Measurements from ENCODE around the gene CBY3. TPM values are rescaled to one million over a fixed set of nuclear protein-coding genes. Genes with fewer than 3 reads are reported as not detected.
A peak's percentile ranks its signal among the peaks of the same experiment; 100 is the strongest.
"Not testable (repeated sequence)": the region's sequence is repeated elsewhere in the genome, so short reads cannot be mapped to it uniquely, and the experiment has no call there.

CBY3 gene
- total RNA-seq, 1 donor from 2014 or later = not detected

DNA sequence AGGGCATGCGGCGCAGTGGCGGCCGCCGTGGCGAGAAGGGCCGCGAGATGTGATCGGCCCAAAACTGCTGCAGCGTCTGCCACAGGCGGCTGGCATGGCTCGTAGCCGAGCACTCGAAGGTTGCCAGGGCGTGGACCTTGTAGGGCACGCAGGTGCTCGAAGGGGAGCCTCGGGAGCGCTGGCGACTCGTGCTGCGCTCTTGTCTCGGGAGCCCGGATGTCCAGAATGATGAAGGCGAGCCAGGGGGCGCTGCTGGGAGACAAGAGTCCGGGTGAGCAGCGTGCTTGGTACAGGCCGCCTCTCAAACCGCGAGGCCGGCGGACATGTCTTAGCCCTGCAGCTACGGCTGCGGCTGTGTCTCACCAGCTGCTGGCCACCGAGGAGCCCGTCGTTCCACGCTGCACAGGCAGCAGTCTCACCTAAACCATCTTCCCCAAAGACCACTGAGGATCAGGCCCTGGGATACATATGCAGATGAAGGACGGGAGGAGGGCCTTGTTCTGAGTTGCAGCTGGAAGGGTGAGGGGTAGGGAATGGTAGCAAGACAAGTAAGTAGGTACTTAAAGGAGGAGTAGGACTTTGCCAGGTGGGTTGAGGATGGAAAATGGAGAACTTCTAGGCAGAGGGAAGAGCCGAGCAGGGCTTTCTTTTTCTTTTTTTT, 1.7 kb downstream of the CBY3 start:
- ATAC-seq (peak; percentile 64), DNase-seq (ENCODE audit: low spot score) (peak; percentile 88)
- intact Hi-C loops (cut with DNase I) = no loop called here

DNA sequence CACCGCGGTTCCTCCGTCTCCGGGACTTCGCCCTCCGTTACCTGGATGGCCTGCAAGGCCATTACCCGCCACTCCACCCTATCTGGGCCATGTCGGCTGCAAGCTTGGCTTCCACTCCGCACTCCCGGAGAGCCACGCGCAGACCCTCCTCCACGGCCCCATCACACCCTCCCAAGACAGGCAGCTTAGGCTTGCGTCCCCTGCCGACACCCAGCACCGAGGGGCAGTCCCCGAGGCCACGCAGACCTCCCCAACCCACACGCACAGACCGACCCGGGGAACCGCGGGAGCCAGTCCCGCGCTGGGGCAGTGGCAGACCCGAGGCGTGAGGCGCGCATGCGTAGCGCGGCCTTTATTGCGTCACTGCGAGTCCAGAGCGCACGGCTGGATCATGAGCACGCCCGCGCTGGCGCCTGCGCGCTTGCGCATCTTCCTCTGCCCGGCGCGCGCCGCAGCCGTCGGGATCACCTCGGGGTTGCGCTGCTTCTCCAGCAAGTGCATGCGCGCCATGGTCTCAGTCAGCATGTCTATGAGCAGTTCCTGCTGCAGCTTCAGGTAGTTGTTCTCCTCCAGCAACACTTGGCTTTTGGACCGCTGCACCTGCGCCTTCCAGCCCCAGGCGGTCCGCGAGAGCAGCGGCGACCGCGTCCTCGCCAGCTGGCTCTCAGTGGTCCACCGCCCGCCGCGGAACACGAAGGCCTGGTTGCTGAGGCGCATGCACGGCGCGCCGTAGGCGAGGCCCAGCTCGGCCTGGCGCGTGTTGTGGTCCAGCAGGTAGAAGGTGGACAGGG, 2.4 kb downstream of the CBY3 start:
- ATAC-seq (peak; percentile 99), DNase-seq (ENCODE audit: low spot score) (peak; percentile 97)
- intact Hi-C loops (cut with DNase I) = no loop called here

DNA sequence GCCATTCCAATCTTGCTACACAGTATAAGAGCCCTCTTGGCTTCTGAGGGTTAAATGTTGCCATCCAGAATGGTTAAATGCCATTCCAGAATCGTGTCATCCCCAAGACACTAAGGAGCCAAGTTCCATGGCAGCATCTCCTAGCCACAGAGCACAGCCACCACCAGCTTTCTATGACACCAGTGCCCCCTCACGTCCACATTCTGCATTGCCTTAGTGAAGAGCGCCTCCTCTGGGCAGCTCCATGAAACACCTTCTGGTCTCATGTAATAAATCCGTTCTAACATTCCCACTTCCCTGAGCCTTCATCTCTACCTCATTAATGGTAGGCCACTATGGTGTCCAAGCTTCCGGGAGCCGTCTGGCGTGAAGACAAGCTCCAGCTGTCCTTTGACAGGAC, 12.4 kb downstream of the CBY3 start:
- intact Hi-C loops (cut with DNase I) = no loop called here
- DNase-seq (ENCODE audit: low spot score) = no peak
- ATAC-seq = no peak

DNA sequence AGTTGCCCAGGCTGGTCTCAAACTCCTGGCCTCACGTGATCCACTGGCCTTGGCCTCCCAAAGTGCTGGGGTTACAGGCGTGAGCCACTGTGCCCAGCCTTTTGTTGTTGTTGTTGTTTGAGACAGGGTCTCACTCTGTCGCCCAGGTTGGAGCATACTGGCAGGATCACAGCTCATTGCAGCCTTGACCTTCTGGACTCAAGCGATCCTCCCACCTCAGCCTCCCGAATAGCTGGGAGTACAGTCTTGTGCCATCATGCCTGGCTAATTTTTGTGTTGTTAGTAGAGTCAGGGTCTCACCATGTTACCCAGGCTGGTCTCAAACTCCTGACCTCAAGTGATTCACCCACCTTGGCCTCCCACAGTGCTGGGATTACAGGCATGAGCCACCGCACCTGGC, 19.2 kb downstream of the CBY3 start:
- ATAC-seq; intact Hi-C loops (cut with DNase I); DNase-seq (ENCODE audit: low spot score): not testable (repeated sequence)

GRCh38 chr5:179658179-179658856, 22.5 kb downstream of the CBY3 start:
- DNase-seq (ENCODE audit: low spot score); intact Hi-C loops (cut with DNase I): not testable (repeated sequence)
- peak; percentile 47 for ATAC-seq

DNA sequence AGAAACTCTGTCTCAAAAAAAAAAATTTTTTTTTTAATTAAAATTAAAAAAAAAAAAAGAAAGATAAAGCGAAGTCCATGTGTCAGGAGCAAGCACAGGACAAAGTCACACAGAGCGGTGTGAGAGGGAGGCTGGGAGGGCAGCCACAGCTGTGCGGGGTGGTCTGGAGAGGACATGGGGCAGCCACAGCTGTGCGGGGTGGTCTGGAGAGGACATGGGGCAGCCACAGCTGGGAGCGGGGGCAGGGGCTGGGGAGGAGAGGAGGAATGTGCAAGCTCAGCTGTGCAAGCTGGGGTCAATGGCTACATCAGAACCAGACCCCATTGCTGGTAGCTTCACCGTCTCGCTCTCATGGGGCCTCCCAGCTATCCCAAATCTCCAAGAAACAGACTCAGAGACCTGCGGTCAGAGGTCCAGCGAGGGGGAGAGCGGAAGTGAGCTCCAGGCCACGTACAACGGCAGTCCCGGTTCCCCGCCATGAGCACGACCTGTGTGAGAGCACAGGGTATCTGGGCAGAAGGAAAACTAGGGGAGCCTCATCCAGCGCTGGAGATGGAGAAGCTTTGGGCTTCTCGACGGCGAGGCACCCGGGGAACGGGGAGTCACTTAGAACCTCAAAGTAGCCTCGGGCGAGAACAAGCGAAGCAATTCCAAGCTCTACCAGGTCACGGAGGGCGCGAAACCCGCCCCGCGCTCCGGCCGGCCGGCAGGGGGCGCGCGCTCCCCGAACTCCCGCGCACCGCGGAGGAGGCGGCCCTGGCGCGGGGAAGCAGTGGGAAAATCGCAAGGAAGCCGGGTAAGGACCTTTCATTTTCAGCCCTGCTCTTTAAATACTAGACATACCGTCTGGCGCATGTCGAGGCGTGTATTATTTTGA, 23.3 kb downstream of the CBY3 start:
- intact Hi-C loops (cut with DNase I); DNase-seq (ENCODE audit: low spot score): not testable (repeated sequence)
- peak; percentile 93 for ATAC-seq

- DNase-seq (ENCODE audit: low spot score); intact Hi-C loops (cut with DNase I); ATAC-seq: not testable (repeated sequence)
These were observed 27.7 kb downstream of the CBY3 start for GRCh38 chr5:179653135-179653534.

- ATAC-seq; intact Hi-C loops (cut with DNase I); DNase-seq (ENCODE audit: low spot score): not testable (repeated sequence)
These were observed 30.6 kb downstream of the CBY3 start for GRCh38 chr5:179650245-179650644.

GRCh38 chr5:179649166-179649703, 31.6 kb downstream of the CBY3 start:
- intact Hi-C loops (cut with DNase I) = loop anchor here (5.0 kb wide), 1 partner anchor 922 kb away; no protein-coding TSS in a partner anchor
- not testable (repeated sequence) for DNase-seq (ENCODE audit: low spot score)
- ATAC-seq = peak; percentile 22

- peak; percentile 26 for ATAC-seq
- no peak for DNase-seq (ENCODE audit: low spot score)
- intact Hi-C loops (cut with DNase I) = loop anchor here (5.0 kb wide), 1 partner anchor 921 kb away; no protein-coding TSS in a partner anchor
These were observed 32.4 kb downstream of the CBY3 start for GRCh38 chr5:179648410-179648809.

- ATAC-seq; DNase-seq (ENCODE audit: low spot score): not testable (repeated sequence)
- intact Hi-C loops (cut with DNase I) = loop anchor here (5.0 kb wide), 1 partner anchor 917 kb away; no protein-coding TSS in a partner anchor
These were observed 36.1 kb downstream of the CBY3 start for GRCh38 chr5:179644766-179645165.

DNA sequence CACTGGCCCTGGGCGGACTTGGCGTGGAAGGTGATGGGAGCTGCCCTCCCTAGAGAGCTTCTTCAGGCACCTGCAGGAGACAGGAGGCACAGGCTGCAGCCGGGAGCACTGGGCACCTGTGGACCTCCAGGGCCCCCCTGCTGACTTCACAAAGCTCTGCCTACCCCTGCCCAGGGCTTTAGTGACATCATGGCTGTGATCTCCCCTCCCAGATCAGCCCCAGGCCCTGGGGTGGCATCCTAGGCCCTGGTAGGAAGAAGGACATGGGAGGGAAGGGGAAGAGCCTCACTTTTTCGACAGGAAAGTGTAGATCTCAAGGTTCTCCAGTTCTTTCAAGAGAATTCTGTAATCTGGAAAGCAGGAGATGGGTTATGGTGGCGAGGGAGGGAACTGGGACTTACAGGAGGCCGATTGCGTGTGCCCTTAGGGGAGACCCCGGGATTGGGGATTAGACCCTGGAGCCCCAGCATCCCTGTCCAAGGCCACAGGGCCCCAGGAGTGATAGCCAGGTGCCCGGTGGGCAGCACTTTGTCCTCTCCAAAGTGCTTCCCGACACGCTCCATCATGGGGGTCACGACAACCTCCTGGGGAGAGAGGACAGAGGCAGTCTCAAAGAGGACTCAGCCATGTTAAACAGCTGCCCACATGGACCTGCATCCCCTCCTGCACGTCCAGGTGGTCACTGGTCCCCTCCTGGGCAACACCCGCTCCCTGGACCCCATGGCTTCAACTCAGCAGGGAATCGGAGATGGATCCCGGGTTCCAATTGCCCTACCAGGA, 37.5 kb downstream of the CBY3 start:
- DNase-seq (ENCODE audit: low spot score); ATAC-seq; intact Hi-C loops (cut with DNase I): not testable (repeated sequence)

DNA sequence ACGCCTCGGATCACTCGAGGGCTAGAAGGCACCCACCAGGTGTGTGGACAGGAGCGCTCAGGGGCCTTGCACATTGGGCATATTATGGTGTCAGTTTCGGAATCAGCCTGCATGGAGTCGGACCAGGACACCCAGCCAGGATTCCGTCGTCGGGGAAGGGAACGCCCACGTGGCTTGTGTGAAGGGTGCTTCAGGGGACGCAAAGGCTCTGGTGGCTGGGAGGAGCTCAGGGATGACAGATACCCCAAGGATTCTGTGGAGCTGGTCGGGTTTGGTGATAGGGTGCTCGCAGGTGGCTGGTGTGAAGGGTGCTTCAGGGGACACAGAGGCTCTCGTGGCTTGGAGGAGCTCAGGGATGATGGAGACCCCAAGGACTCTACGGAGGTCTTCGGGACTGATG, 38.2 kb downstream of the CBY3 start:
- DNase-seq (ENCODE audit: low spot score); ATAC-seq; intact Hi-C loops (cut with DNase I): not testable (repeated sequence)

- intact Hi-C loops (cut with DNase I); DNase-seq (ENCODE audit: low spot score); ATAC-seq: not testable (repeated sequence)
These were observed 39.1 kb downstream of the CBY3 start for GRCh38 chr5:179641745-179642144.

DNA sequence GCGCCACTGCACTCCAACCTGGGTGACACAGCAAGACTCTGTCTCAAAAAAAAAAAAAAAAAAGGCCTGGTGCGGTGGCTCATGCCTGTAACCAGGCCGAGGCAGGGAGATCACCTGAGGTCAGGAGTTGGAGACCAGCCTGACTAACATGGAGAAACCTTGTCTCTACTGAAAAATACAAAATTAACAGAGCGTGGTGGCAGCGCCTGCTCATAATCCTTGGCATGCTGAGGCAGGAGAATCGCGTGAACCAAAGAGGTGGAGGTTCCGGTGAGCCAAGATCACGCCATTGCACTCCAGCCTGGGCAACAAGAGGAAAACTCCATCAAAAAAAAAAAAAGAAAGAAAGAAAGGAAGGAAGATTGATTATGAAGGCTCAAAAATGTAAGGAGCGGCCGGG, 41.5 kb downstream of the CBY3 start:
- intact Hi-C loops (cut with DNase I); DNase-seq (ENCODE audit: low spot score); ATAC-seq: not testable (repeated sequence)

DNA sequence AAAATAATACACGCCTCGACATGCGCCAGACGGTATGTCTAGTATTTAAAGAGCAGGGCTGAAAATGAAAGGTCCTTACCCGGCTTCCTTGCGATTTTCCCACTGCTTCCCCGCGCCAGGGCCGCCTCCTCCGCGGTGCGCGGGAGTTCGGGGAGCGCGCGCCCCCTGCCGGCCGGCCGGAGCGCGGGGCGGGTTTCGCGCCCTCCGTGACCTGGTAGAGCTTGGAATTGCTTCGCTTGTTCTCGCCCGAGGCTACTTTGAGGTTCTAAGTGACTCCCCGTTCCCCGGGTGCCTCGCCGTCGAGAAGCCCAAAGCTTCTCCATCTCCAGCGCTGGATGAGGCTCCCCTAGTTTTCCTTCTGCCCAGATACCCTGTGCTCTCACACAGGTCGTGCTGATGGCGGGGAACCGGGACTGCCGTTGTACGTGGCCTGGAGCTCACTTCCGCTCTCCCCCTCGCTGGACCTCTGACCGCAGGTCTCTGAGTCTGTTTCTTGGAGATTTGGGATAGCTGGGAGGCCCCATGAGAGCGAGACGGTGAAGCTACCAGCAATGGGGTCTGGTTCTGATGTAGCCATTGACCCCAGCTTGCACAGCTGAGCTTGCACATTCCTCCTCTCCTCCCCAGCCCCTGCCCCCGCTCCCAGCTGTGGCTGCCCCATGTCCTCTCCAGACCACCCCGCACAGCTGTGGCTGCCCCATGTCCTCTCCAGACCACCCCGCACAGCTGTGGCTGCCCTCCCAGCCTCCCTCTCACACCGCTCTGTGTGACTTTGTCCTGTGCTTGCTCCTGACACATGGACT, 46.3 kb downstream of the CBY3 start:
- DNase-seq (ENCODE audit: low spot score) (peak; percentile 44), ATAC-seq (peak; percentile 91)
- intact Hi-C loops (cut with DNase I) = not testable (repeated sequence)
